ENCODE data around the gene ANKRD13B. TPM values are rescaled to one million over a fixed set of nuclear protein-coding genes. Genes with fewer than 3 reads are reported as not detected.

ANKRD13B gene
- total RNA-seq, 1 donor from 2014 or later = 24.5 TPM

- H3K4me1 Mint-ChIP-seq (ENCODE audit: low read depth) = peaks cover 62% of the 10 kb centered on the region
- no peak overlapping the region for H3K27ac Mint-ChIP-seq (ENCODE audit: unreplicated experiment)
- no peak for TF ChIP-seq CTCF (IDR thresholded peaks at IDR 0.05)
- H3K36me3 Mint-ChIP-seq (ENCODE audit: low read depth) = peaks cover 2% of the 10 kb centered on the region
- H3K4me3 Mint-ChIP-seq (ENCODE audit: unreplicated experiment) = peak overlapping the region; percentile 31
- peak; percentile 62 for DNase-seq (ENCODE audit: low spot score)
- no peaks in the 10 kb centered on the region for H3K9me3 Mint-ChIP-seq (ENCODE audit: low read depth)
- no peaks in the 10 kb centered on the region for H3K27me3 Mint-ChIP-seq (ENCODE audit: low read depth)
These were observed 6.1 kb upstream of the ANKRD13B start for GRCh38 chr17:29586676-29587469.

GRCh38 chr17:29587591-29587990 is 5.3 kb upstream of the ANKRD13B start:
- Mint-ChIP-seq H3K4me3 (ENCODE audit: unreplicated experiment) (peak overlapping the region; percentile 88), H3K27ac (ENCODE audit: unreplicated experiment) (no peak overlapping the region), H3K4me1 (ENCODE audit: low read depth) (peaks cover 69% of the 10 kb centered on the region), H3K27me3 (ENCODE audit: low read depth) (no peaks in the 10 kb centered on the region), H3K9me3 (ENCODE audit: low read depth) (no peaks in the 10 kb centered on the region), H3K36me3 (ENCODE audit: low read depth) (no peaks in the 10 kb centered on the region)
- DNase-seq (ENCODE audit: low spot score) = no peak
- TF ChIP-seq CTCF (IDR thresholded peaks at IDR 0.05) = no peak

- peak; percentile 61 for DNase-seq (ENCODE audit: low spot score)
- Mint-ChIP-seq H3K27ac (ENCODE audit: unreplicated experiment) (peak overlapping the region; percentile 92), H3K4me3 (ENCODE audit: unreplicated experiment) (peak overlapping the region; percentile 88), H3K4me1 (ENCODE audit: low read depth) (peaks cover 72% of the 10 kb centered on the region), H3K27me3 (ENCODE audit: low read depth) (no peaks in the 10 kb centered on the region), H3K9me3 (ENCODE audit: low read depth) (no peaks in the 10 kb centered on the region), H3K36me3 (ENCODE audit: low read depth) (no peaks in the 10 kb centered on the region)
- TF ChIP-seq CTCF (IDR thresholded peaks at IDR 0.05) = no peak
These were observed 4.8 kb upstream of the ANKRD13B start for GRCh38 chr17:29588017-29588561.

- Mint-ChIP-seq H3K4me3 (ENCODE audit: unreplicated experiment) (peak overlapping the region; percentile 88), H3K36me3 (ENCODE audit: low read depth) (no peaks in the 10 kb centered on the region), H3K9me3 (ENCODE audit: low read depth) (no peaks in the 10 kb centered on the region), H3K4me1 (ENCODE audit: low read depth) (peaks cover 71% of the 10 kb centered on the region), H3K27me3 (ENCODE audit: low read depth) (no peaks in the 10 kb centered on the region), H3K27ac (ENCODE audit: unreplicated experiment) (peak overlapping the region; percentile 92)
- TF ChIP-seq CTCF (IDR thresholded peaks at IDR 0.05) = peak; percentile 25
- DNase-seq (ENCODE audit: low spot score) = peak; percentile 93
These were observed 4.1 kb upstream of the ANKRD13B start for GRCh38 chr17:29588562-29589411.
